Stimulated activated CD4-positive, alpha-beta T cell treated with anti-CD3 and anti-CD28 coated beads, Interleukin-4, amount 100 ng/mL, for 4 hours (primary cell): ENCODE data around the gene ADAM19.
A peak's percentile ranks its signal among the peaks of the same experiment; 100 is the strongest.
"Not testable (repeated sequence)": the region's sequence is repeated elsewhere in the genome, so short reads cannot be mapped to it uniquely, and the experiment has no call there.

Source experiments
- DNase-seq, 2 experiments: peaks; one replicate each; pipeline ENCODE4 v3.0.0-alpha.2; 2020

ADAM19 gene

GRCh38 chr5:157511651-157512644 is 63.6 kb downstream of the ADAM19 start:
- peak; percentile 7 to 14 for DNase-seq

DNA sequence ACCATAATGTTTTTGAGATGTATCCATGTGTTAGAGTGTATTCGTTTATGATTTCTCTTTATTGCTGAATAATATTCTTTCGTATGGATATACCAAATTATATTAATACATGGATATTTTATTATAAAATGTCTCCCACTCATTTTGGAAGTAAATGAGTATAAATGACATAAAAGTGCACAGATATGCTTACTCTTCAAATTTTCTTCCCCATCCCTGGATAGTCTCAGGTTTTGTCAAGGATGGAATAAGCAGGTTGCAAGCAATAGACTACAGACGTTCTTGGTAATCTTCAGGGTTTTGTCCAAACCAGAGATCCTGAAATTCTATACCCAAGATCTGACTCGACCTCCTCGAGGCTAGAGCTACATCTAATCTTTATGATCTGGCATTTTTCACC is 64.9 kb downstream of the ADAM19 start:
- DNase-seq, result no peak

GRCh38 chr5:157509587-157509986 is 66.0 kb downstream of the ADAM19 start:
- DNase-seq, result no peak

DNA sequence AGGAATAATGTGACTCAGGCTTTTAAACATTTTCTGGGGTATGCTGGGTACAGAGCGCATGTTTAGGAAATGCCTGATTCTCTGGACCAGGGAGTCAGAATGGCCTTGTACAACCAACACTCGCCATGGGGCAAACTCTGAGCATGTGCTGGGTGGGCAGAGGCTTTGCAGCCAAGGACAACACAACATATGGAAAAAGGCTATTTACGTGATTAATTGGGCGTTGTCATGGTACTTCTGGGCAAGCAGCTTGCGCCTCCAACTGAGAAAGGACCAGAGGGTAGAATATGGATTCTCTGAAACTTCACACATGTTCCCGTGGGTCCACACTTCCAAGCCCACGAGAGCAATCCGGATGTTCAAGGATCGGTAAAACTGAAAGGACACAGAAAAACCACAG is 66.5 kb downstream of the ADAM19 start:
- no peak for DNase-seq

DNA sequence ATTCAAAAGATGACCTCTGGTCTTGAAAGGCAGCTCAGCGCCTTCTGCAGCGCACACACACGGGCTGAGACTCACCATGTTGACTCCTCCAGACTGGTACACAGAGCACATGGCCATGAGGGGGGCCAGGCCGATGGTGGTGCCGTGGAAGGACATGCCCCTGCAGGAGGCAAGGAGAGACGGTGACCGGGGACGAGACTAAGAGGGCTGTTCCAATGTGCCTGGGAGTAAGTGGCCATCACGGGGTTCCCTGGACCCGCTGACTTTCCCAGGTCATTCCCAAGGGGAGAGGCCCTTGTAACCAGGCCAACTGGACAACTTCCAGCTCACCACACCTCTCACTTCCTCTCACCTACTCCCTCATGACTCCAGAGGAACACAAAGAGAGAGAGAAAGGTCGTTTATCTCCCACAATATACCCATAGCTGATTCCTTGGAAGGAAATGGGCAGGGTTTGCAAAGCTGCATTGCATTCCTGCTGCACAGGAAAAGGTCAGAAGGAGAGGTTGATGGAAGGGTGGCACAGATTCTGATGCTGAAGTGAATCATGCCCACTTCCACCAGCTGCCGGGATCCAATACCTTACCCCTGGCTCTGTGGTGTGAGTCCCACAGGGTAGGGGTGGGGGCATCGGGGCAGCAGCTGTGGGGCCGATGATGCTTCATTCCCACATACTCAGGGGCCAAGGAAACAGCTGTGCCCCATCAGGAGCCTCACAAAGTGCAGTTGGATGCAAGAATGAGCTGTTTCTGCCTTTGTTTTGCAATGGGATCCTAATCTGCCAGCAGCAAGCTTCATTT is 68.4 kb downstream of the ADAM19 start:
- no peak for DNase-seq

DNA sequence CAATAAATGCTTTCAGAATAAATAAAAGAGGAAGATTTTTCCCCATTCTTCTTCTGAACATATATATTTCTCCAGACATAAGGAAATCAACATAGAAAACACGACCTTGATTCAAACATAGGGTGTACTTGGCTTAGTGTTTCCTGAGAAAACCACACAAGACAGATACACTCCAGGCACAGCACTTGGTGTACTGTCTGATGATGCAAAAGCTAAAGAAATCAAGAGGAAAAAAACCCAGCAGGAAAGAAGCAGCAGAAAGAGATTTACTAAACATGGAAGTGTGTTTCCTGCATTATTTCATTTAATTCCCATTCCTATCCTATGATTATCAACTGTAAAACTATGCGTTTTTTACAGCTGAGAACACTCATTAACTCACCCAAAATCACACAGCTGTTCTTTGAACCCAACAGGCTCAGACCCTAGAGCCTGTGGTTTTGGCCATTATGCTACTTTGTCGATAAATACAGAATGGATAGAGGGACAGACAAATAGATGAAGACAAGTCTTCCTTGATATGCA is 69.4 kb downstream of the ADAM19 start:
- DNase-seq, result no peak

DNA sequence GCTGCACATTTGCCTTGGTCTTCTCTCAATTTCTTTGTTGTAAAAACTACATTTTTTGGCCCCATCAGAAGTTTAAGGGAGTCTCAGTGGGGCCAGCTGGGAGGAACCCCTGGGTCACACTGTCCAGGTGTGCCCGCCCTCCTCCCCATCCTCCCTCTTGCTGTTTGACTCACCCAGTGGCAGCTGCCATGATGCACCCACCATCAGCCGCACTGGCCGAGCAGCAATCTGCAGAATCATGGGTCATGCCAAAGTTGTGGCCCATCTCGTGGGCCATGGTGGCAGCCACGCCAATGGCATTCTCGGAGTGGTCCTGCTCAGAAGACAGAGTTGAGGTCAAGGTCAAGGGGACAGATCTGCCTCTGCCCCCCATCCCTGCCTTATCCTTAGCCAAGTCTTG is 70.1 kb downstream of the ADAM19 start:
- DNase-seq, result no peak

DNA sequence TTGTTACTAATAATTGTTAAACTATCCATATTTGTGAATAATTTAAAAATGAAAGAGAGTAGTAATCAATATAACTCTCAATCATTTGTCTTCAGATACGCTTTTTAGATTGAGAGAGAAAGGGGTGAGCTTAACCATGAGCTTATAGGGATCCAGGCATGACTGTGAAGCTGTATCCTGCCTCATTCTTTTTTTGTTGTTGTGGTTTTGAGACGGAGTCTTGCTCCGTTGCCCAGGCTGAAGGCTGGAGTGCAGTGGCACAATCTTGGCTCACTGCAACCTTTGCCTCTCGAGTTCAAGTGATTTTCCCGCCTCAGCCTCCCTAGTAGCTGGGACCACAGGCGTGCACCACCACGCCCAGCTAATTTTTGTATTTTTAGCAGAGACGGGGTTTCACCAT is 71.5 kb downstream of the ADAM19 start:
- no peak for DNase-seq

GRCh38 chr5:157502143-157502647 is 73.4 kb downstream of the ADAM19 start:
- no peak for DNase-seq

GRCh38 chr5:157497875-157498611 is 77.5 kb downstream of the ADAM19 start:
- DNase-seq, result no peak

GRCh38 chr5:157496864-157497263 is 78.7 kb downstream of the ADAM19 start:
- DNase-seq, result no peak

GRCh38 chr5:157494178-157494832 is 81.3 kb downstream of the ADAM19 start:
- no peak for DNase-seq

DNA sequence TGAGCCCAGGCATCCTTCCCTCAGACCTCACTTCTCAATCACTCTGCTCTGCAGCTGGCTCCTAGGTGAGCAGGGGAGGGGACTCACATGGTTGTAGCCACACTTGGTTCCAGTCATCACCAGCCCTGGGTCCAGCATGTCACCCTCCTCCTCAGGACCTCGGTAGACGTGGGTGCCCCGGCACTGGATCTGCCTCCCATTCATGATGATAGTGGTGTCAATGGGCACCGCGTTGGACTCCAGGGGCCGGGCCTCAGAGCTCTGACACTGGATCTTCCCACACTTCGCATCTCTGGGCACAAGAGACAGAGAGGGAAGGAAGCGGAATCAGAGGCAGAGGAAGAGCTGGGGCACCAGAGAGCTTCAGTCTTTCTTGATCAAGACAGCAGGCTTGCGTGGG is 82.7 kb downstream of the ADAM19 start:
- DNase-seq, result no peak

GRCh38 chr5:157491471-157491995 is 84.0 kb downstream of the ADAM19 start:
- no peak for DNase-seq

GRCh38 chr5:157487358-157487757 is 88.2 kb downstream of the ADAM19 start:
- DNase-seq, result no peak

- no peak for DNase-seq
Measured at GRCh38 chr5:157486861-157487260, 88.7 kb downstream of the ADAM19 start.

GRCh38 chr5:157486221-157486681 is 89.3 kb downstream of the ADAM19 start:
- DNase-seq, result no peak

DNA sequence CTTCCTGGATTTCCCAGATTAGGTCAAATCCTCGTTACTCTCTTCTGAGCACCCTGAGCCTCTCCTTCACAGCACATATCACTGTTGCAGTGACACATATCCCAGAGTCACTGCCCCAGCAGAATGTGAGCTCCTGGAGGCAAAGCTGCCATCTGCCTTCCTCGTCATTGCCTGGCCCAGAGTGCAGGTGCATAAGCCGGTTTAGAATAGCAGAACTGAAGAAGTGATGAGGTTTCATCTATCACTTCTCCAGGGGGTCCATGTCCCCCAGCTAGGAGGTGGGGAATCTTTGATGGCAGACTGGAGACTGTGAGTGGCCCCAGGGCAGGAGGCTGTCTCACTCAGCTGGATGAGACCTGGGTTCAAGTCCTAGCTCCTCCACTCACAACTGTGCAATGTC is 89.8 kb downstream of the ADAM19 start:
- no peak for DNase-seq

DNA sequence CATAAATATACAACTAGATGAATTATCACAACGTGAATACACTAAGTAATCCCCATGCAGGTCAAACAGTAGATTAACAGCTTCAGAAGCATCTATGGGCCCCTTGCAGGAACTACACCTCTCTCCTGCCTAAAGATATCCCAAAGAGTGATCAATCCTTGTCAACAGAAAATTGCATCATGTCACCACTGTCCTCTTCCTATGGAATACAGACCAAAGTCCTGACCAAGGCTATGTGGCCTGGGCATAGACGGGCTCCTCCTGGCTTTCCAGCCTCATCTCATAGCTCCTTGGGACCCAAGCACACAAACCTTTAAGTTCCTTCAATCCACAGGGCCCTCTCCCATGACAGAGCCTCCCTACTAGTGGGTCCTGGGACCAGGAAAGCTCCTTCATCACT is 90.2 kb downstream of the ADAM19 start:
- DNase-seq, result no peak

GRCh38 chr5:157484768-157485167 is 90.8 kb downstream of the ADAM19 start:
- DNase-seq, result no peak

DNA sequence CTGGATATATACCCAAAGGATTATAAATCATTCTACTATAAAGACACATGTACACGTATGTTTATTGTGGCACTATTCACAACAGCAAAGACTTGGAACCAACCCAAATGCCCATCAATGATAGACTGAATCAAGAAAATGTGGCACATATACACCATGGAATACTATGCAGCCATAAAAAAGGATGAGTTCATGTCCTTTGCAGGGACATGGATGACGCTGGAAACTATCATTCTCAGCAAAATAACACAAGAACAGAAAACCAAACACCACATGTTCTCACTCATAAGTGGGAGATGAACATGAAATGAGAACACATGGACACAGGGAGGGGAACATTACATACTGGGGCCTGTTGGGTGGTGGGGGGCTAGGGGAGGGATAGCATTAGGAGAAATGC is 92.9 kb downstream of the ADAM19 start:
- not testable (repeated sequence) for DNase-seq

GRCh38 chr5:157481666-157482065 is 93.9 kb downstream of the ADAM19 start:
- DNase-seq, result no peak
